ENCODE results near the gene SLC25A11. TPM values are rescaled to one million over a fixed set of nuclear protein-coding genes. Genes with fewer than 3 reads are reported as not detected.

Gene SLC25A11
- total RNA-seq, 1 experiment from 2014 or later: 65.9 TPM

DNA sequence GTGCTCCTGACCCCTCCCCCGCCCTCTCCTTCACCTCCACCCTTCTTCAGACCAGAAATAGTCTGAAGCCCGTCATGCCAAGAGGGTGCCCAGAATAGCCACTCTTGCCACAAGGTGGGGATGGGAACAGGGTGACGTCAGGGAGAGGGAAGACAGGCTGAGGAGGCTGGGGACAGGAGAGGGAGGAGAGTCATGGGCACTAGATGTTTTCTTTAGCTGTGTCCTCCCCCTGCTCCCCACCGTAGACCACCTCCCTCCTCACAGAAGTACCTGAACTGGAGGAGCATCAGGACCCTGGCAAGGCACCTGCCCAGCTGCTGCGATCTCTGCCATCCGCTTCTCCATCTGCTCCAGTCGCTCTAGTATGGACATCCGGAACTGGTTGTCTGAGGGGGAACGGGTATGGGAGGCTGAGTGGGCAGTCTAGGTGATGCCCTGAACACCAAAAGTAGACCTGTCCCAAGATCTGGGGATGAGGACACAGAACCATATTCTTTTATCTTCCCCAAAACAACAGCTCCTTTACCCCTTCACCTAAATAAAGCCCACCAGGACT is 34.3 kb upstream of the SLC25A11 start:
- intact Hi-C loops (cut with micrococcal nuclease; ENCODE audit: unreplicated experiment): no loop called here
- Histone ChIP-seq H3K4me3 (ENCODE audit: low read depth in 2 of 2, low read length in 2 of 2) (no peak overlapping the region), H3K27ac (ENCODE audit: low read length) (no peak overlapping the region), H3K27me3 (ENCODE audit: control insufficient read depth, insufficient read depth, low read length) (no peaks in the 10 kb centered on the region), H3K4me1 (ENCODE audit: control insufficient read depth, insufficient read depth, low read length) (peaks cover 8% of the 10 kb centered on the region), H3K9me3 (ENCODE audit: control insufficient read depth, insufficient read depth, low read depth, low read length) (no peaks in the 10 kb centered on the region), H3K36me3 (ENCODE audit: control insufficient read depth, insufficient read depth, low read length) (no peaks in the 10 kb centered on the region)
- no TSS peak for BruUV-seq (replicated peaks)
- POLR2A ChIA-PET: no interaction called here
- in situ Hi-C loops (cut with HindIII; ENCODE audit: low pct_unique_long_range_greater_than_20kb, low sequenced_read_pairs): no loop called here
- CTCF ChIA-PET: no interaction called here
- DNase-seq (ENCODE audit: low read depth, low spot score) (no peak), ATAC-seq (no peak)
- no peak for TF ChIP-seq POLR2AphosphoS5 (IDR thresholded peaks at IDR 0.05; ENCODE audit: low read depth, low read length)
- TF ChIP-seq, protein P1, sequence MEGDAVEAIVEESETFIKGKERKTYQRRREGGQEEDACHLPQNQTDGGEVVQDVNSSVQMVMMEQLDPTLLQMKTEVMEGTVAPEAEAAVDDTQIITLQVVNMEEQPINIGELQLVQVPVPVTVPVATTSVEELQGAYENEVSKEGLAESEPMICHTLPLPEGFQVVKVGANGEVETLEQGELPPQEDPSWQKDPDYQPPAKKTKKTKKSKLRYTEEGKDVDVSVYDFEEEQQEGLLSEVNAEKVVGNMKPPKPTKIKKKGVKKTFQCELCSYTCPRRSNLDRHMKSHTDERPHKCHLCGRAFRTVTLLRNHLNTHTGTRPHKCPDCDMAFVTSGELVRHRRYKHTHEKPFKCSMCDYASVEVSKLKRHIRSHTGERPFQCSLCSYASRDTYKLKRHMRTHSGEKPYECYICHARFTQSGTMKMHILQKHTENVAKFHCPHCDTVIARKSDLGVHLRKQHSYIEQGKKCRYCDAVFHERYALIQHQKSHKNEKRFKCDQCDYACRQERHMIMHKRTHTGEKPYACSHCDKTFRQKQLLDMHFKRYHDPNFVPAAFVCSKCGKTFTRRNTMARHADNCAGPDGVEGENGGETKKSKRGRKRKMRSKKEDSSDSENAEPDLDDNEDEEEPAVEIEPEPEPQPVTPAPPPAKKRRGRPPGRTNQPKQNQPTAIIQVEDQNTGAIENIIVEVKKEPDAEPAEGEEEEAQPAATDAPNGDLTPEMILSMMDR (IDR thresholded peaks at IDR 0.05): no peak

DNA sequence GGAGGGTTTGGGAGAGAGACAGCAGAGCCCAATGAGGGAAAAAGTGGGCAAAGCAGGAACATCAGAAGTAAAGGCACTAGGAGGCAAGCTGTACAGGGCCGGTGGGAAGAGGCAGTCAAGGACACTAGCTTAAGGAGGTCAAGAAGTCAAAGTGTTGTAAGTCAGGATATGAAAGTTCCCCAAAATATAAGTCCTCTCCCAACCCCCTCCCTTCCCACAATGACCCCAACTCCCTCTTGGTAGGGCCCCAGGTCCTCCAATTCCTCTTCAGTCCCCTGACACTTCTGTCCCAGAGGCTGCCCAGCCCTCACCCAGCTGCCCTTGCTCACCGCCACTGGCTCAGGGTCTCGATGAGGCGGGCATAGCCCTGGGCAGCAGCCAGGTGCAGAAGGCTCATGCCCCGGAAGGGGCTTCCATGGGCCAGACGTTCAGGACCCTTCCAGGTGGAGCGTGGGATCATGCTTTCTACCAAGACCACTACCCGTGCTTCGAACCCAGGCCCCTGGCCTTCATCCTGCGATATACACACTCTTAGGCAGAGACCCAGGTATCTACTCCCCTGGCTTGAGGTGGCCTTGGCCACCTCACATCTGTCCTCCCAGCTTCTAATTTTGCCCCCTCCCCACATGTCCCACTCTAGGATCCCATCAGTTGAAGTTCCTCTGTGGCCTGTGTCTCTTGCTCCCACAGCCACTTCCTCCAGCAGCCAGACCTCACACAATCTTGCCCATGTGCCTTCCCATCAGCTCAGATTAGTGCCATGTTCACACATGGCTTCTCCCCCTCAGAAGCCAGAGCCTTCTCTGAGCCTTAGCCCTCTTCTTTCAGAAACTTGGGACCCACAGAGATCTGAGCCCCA is 33.6 kb upstream of the SLC25A11 start:
- H3K4me1 ChIP-seq (ENCODE audit: control insufficient read depth, insufficient read depth, low read length): peaks cover 11% of the 10 kb centered on the region
- TF ChIP-seq, protein P2, sequence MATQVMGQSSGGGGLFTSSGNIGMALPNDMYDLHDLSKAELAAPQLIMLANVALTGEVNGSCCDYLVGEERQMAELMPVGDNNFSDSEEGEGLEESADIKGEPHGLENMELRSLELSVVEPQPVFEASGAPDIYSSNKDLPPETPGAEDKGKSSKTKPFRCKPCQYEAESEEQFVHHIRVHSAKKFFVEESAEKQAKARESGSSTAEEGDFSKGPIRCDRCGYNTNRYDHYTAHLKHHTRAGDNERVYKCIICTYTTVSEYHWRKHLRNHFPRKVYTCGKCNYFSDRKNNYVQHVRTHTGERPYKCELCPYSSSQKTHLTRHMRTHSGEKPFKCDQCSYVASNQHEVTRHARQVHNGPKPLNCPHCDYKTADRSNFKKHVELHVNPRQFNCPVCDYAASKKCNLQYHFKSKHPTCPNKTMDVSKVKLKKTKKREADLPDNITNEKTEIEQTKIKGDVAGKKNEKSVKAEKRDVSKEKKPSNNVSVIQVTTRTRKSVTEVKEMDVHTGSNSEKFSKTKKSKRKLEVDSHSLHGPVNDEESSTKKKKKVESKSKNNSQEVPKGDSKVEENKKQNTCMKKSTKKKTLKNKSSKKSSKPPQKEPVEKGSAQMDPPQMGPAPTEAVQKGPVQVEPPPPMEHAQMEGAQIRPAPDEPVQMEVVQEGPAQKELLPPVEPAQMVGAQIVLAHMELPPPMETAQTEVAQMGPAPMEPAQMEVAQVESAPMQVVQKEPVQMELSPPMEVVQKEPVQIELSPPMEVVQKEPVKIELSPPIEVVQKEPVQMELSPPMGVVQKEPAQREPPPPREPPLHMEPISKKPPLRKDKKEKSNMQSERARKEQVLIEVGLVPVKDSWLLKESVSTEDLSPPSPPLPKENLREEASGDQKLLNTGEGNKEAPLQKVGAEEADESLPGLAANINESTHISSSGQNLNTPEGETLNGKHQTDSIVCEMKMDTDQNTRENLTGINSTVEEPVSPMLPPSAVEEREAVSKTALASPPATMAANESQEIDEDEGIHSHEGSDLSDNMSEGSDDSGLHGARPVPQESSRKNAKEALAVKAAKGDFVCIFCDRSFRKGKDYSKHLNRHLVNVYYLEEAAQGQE (IDR thresholded peaks at IDR 0.05; ENCODE audit: insufficient read depth in 1 of 2, low read depth in 2 of 2, low read length in 1 of 2): no peak
- TF ChIP-seq, protein P1 (IDR thresholded peaks at IDR 0.05): no peak
- no peak for TF ChIP-seq SIN3A (IDR thresholded peaks at IDR 0.05; ENCODE audit: borderline replicate concordance, insufficient read depth, low read depth, low read length)
- TF ChIP-seq TCF7L2 (IDR thresholded peaks at IDR 0.05; ENCODE audit: low read depth, low read length): no peak
- no peak for TF ChIP-seq POLR2AphosphoS5 (IDR thresholded peaks at IDR 0.05; ENCODE audit: low read depth, low read length)
- H3K27ac ChIP-seq (ENCODE audit: low read length): no peak overlapping the region
- POLR2A ChIA-PET: interaction anchor here (0.6 kb wide), 1 partner anchor 19 kb away, joined by 16 read pairs; no protein-coding TSS in a partner anchor
- in situ Hi-C loops (cut with HindIII; ENCODE audit: low pct_unique_long_range_greater_than_20kb, low sequenced_read_pairs): no loop called here
- H3K36me3 ChIP-seq (ENCODE audit: control insufficient read depth, insufficient read depth, low read length): no peaks in the 10 kb centered on the region
- no peaks in the 10 kb centered on the region for H3K9me3 ChIP-seq (ENCODE audit: control insufficient read depth, insufficient read depth, low read depth, low read length)
- no peaks in the 10 kb centered on the region for H3K27me3 ChIP-seq (ENCODE audit: control insufficient read depth, insufficient read depth, low read length)
- BruUV-seq (replicated peaks): no TSS peak
- CTCF ChIA-PET: no interaction called here
- ATAC-seq (no peak), DNase-seq (ENCODE audit: low read depth, low spot score) (no peak)
- H3K4me3 ChIP-seq (ENCODE audit: low read depth in 2 of 2, low read length in 2 of 2): no peak overlapping the region
- intact Hi-C loops (cut with micrococcal nuclease; ENCODE audit: unreplicated experiment): no loop called here
